ENCODE results near the gene COPS9.

COPS9 gene

GRCh38 chr2:240165661-240166060 is 29.6 kb upstream of the COPS9 start:
- no peak for DNase-seq

GRCh38 chr2:240165034-240165433 is 28.9 kb upstream of the COPS9 start:
- DNase-seq = no peak

DNA sequence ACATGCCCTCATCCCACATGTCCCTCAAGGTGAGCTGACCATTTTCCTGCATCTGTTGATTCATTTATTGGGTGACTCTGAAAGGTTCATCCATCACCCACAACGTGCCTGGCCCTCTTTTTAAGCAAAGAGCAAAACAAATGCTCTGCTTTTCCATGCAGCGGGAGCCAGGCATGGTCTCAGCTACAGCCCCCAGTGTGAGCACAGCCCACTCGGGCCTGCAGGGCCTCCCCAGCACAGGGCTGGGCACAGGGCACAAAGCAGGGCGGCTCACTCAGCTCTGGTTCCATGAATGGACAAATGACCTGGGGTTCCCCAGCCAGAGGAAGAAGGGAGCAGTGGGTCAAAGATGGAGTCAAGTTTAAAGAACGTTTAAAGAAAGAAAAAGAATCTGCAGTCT is 28.5 kb upstream of the COPS9 start:
- DNase-seq = no peak

GRCh38 chr2:240163844-240164574 is 27.9 kb upstream of the COPS9 start:
- DNase-seq = no peak

DNA sequence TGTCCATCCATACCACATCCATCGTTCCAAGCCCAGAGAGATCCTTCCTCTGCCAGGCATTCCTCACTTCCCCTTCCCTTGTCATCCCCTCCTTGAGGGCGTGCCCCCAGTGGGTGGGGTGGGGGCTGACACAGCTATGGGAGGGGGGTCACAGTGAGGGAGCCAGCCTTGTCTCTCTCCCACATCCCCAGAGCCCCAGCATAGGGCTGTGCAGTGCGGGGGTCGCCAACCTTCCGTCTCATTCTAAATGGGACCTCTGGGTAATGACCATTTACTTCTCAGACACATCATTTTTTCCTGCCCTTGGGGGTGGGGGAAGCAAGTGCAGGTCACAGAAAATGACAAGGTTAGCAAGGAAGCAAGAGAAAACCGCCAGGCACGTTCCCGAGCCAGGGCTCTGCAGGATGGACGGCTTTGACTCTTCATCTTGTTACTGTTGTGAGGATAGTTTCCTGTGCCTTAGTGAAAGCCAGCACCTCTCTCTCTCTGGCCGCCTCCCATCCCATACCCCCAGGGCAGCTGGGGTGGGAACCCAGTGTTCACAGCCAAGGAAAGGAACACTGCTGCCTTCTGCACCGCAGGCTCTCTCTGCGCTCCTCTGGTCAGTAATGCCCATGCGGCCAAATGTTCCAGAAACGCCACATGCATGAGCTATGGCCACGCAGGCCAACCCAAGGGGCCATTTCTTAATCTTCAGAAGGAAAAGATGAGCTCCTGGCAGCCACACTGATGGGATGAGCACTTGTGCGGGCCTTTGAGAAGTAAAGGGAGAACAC is 27.0 kb upstream of the COPS9 start:
- DNase-seq = no peak

DNA sequence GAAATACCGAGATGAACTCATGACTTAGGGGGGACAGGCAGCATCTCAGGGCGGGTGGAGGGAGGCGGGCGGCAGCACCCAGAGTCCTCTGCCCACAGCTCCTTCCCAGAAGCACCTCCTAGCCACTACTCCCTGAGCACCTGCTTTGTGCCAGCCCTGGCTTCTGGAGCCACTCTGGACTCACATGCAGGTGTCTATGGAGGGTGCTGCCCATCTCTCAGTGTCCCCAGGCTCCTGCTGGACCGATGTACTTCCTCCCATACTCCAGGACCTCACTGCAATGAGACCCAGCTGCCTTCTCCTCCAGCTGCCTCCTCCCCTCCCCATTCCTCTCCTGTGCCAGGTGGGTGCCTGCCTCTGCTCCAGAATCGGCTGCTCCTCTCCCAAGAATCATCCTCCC is 26.4 kb upstream of the COPS9 start:
- DNase-seq = no peak

GRCh38 chr2:240162032-240162431 is 25.9 kb upstream of the COPS9 start:
- no peak for DNase-seq

DNA sequence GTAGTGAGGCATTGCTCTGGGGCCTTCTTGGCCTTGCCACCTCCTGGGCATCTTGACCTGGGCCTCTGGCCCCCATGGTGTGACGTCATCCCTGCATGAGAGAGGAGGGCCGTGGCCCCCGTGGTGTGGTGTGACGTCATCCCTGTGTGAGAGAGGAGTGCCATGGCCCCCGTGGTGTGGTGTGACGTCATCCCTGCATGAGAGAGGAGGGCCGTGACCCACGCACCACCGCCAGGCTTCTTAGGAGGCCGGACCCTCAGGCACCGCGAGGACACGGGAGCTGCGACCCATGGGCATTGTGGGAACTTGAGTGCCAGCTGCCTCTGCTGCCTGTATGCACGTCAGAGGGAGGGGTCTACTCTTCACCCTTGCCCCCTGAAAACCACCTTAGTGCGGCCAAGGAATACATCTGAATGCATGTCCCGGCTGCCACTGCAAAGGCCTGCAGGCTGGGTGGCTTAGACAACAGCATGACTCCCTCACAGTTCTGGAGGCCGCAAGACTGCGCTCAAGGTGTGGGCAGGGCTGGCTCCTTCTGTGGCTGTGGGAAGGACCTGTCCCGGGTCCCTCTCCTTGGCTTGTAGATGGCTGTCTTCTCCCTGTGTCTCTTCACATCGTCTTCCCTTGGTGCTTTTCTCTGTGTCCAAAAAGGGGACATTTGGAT is 25.1 kb upstream of the COPS9 start:
- no peak for DNase-seq

GRCh38 chr2:240160291-240161086 is 24.4 kb upstream of the COPS9 start:
- no peak for DNase-seq

DNA sequence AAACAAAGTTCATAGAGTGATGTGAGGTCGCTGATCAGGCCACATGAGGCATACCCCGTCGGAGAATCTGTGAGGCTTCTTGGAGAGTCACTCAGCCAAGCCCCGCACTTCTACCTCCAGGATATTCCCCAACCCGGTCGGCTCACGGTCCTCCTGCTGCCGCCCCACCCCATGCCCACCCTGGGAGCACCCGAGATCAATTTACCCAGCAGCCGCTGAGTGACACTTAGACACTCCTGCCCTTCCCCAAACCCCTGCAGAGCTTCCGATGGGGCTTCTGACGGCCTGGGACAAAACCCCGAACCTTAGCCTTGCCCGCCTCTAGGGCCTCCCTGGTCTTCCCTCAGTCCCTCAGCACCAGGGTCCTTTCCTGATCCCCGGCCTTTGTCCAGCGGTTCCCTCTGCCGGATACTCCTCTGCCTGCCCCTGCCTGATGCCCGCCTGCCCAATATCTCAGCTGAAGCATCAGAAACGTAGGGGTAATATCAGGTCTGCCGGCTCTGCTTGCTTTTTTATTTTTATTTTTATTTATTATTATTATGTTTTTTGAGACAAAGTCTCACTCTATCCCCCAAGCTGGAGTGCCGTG is 23.2 kb upstream of the COPS9 start:
- no peak for DNase-seq

DNA sequence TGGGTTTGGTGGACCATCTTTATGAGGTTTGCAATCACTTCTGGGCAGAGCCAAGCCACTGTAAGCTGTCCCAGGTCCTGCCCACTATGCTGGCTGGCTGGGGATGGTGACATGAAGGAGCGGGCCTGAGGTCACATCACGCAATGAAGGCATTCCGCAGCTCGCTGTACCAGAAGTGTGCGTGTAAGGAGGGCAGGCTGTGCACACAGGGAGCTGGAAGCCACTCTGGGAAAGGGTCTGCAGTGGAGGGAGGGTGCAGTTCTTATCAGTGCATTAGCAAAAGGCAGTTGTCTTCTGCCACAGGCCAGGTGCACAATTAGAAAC is 21.0 kb upstream of the COPS9 start:
- DNase-seq = no peak

DNA sequence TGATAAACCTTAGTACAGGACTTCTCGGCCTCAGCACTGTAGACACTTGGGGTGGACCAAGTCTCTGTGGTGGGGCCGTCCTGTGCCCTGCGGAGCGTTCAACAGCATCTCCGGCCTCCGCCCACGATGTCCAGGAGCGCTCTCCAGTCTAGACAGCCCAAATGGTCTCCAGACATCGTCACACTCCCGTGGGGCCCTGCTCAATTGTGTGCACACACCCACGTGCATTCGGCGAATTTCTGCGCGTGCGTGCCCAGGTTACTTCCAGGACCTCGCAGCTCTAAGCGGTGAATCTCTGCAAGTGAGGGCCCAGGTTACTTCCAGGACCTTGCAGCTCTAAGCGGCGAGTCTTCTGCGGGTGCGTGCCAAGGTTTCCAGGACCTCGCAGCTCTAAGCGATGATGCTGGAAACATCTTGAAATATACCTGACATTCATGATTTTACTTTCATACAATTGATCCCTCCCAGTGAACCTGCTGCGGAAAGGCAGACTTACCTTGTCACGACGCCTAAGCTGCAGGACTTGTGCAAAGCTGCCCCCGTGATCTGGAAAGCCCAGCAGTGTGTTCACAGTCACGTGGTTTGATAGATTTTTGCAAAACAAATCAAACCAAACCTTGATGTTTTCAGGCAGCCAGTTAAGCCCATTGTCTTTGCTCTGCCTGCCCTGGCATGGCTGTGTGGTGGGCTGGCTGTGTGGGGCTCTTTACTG is 20.5 kb upstream of the COPS9 start:
- DNase-seq = no peak

DNA sequence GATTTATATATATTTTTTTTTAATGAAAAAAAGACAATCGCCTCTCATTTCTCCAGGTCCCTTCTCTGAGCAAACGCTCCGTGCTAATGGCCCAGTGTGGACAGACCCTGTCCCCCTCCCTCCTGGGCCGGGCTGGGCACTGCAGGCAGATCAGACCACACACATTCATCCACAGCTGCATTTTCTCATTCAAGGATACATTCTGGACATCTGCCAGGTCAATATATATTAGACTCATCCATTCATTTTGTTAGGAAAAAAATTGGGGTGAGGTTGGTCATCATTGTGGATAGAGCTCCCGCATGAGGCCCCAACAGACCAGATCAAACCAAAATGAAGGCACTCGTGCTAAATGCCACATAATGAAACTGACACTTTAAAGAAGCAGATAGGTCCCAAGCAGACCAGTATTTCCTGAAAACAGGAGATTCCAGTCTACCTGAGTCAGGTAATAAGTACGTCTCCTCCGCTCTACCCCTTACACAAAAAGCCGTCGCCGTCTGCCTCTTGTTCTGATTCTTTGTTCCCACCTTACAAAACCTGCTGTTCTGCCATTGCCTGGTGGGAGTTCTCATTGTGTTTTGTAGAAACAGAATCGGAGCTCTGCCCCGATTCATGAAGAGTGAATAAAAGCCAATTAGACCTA is 19.8 kb upstream of the COPS9 start:
- no peak for DNase-seq

GRCh38 chr2:240155048-240155744 is 19.1 kb upstream of the COPS9 start:
- DNase-seq = no peak

DNA sequence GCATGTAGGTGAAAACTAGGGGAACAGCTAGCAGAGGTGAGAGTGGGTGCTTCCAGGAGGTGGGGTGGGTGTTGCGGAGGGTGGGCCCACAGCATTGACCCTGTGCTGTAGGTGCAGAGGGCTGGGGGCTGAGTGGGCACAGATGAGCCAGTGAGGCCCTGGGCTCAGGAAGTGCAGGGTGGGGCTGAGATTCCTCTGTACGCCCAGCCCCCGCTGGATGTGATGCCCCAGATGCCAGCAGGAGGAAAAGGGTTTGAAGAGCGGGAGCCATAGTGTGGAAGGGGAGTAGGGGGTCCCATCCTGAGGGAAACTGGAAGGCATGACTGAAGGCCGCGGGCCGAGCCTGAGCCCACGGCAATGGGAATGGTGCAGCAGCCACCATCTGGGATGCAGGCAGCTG is 18.5 kb upstream of the COPS9 start:
- no peak for DNase-seq

GRCh38 chr2:240153418-240153817 is 17.3 kb upstream of the COPS9 start:
- DNase-seq = no peak

DNA sequence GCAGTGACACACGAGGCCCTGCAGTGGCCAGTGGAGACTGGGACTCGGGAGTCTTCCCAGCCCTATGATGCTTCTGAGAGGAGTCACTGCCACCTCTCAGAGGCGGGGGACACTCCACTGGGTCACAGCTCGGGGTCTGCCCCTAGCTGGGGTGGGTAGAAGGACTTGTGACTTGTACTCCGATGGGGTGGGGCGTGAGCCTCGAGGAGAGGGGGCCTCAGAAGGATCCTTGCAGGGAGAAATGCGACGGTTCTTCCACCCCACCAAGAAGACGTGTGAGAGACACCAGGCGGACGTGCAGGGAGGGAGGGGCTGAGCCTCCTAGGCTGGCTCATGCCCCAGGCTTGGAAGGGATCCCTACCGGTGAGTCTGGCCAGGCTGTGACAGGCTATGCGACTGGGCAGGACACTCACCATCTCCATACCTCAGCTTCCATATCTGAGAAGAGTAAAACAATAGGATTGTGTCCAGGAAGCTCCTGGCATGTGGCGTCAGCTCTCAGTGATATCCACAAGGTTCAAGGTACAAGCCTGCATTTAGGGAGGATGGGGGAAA is 15.4 kb upstream of the COPS9 start:
- no peak for DNase-seq

GRCh38 chr2:240149943-240150784 is 14.1 kb upstream of the COPS9 start:
- DNase-seq = peak; percentile 17

GRCh38 chr2:240147911-240148587 is 11.9 kb upstream of the COPS9 start:
- no peak for DNase-seq
